CD4-positive, alpha-beta T cell treated with Interleukin-2 at 100 ng/mL for 4 hours (primary cell): ENCODE measurements around the gene TRIM24.

Experiments used
- DNase-seq: peaks from one replicate; pipeline ENCODE4 v3.0.0-alpha.2; 2020; ENCODE audit warnings: low spot score

The TRIM24 gene

GRCh38 chr7:138538997-138539644 lies 79.1 kb downstream of the TRIM24 start:
- no peak for DNase-seq

- no peak for DNase-seq
Observed at GRCh38 chr7:138542183-138542582, 82.1 kb downstream of the TRIM24 start.

- DNase-seq = no peak
Observed at GRCh38 chr7:138543739-138544138, 83.7 kb downstream of the TRIM24 start.

GRCh38 chr7:138545123-138545522 lies 85.1 kb downstream of the TRIM24 start:
- DNase-seq = no peak

- no peak for DNase-seq
Observed at GRCh38 chr7:138546064-138546619, 86.1 kb downstream of the TRIM24 start.

GRCh38 chr7:138546829-138547228 lies 86.8 kb downstream of the TRIM24 start:
- no peak for DNase-seq

- no peak for DNase-seq
Observed at GRCh38 chr7:138549082-138549481, 89.0 kb downstream of the TRIM24 start.

GRCh38 chr7:138550337-138550736 lies 90.3 kb downstream of the TRIM24 start:
- DNase-seq = no peak

GRCh38 chr7:138551102-138551501 lies 91.0 kb downstream of the TRIM24 start:
- DNase-seq = no peak

GRCh38 chr7:138553805-138554204 lies 93.7 kb downstream of the TRIM24 start:
- DNase-seq = no peak

GRCh38 chr7:138554674-138555073 lies 94.6 kb downstream of the TRIM24 start:
- no peak for DNase-seq

GRCh38 chr7:138555684-138556083 lies 95.6 kb downstream of the TRIM24 start:
- DNase-seq = no peak

GRCh38 chr7:138556771-138557484 lies 96.9 kb downstream of the TRIM24 start:
- DNase-seq = no peak

- no peak for DNase-seq
Observed at GRCh38 chr7:138559448-138559847, 99.4 kb downstream of the TRIM24 start.

GRCh38 chr7:138563808-138564207 lies 103.7 kb downstream of the TRIM24 start:
- no peak for DNase-seq

GRCh38 chr7:138564365-138564764 lies 104.3 kb downstream of the TRIM24 start:
- no peak for DNase-seq

GRCh38 chr7:138565071-138565450 lies 105.0 kb downstream of the TRIM24 start:
- DNase-seq = no peak

GRCh38 chr7:138565451-138566114 lies 105.5 kb downstream of the TRIM24 start:
- DNase-seq = no peak

GRCh38 chr7:138568655-138569054 lies 108.6 kb downstream of the TRIM24 start:
- no peak for DNase-seq

- DNase-seq = no peak
Observed at GRCh38 chr7:138569418-138569817, 109.4 kb downstream of the TRIM24 start.

- DNase-seq = no peak
Observed at GRCh38 chr7:138570715-138571114, 110.7 kb downstream of the TRIM24 start.

- no peak for DNase-seq
Observed at GRCh38 chr7:138573741-138574140, 113.7 kb downstream of the TRIM24 start.

GRCh38 chr7:138575897-138576428 lies 115.9 kb downstream of the TRIM24 start:
- no peak for DNase-seq
